Measurements from ENCODE around the gene C16orf78.

GRCh38 chr16:49398761-49399160 lies 25.2 kb downstream of the C16orf78 start:
- TF ChIP-seq, protein P1, sequence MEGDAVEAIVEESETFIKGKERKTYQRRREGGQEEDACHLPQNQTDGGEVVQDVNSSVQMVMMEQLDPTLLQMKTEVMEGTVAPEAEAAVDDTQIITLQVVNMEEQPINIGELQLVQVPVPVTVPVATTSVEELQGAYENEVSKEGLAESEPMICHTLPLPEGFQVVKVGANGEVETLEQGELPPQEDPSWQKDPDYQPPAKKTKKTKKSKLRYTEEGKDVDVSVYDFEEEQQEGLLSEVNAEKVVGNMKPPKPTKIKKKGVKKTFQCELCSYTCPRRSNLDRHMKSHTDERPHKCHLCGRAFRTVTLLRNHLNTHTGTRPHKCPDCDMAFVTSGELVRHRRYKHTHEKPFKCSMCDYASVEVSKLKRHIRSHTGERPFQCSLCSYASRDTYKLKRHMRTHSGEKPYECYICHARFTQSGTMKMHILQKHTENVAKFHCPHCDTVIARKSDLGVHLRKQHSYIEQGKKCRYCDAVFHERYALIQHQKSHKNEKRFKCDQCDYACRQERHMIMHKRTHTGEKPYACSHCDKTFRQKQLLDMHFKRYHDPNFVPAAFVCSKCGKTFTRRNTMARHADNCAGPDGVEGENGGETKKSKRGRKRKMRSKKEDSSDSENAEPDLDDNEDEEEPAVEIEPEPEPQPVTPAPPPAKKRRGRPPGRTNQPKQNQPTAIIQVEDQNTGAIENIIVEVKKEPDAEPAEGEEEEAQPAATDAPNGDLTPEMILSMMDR (IDR thresholded peaks at IDR 0.05 in 4 of 5, conservative IDR thresholded peaks at IDR 0.05 in 1 of 5) = no peak
- no peak for TF ChIP-seq POLR2A (IDR thresholded peaks at IDR 0.05)

Data from gastrocnemius medialis (tissue), 4 donors.